B cell (primary cell): Measurements from ENCODE around the gene THRA.

Experiments
- EZH2 ChIP-seq: IDR thresholded peaks from 2 replicates; pipeline ENCODE4 v1.6.1; 2012; ENCODE audit warnings: borderline replicate concordance, low read depth, mild to moderate bottlenecking, moderate library complexity, low read length; ENCODE audit not compliant: insufficient read depth, poor library complexity, severe bottlenecking
- TF ChIP-seq, protein P1 (sequence below): fragments of 200-600 bp; IDR thresholded peaks from one replicate; pipeline ENCODE4 v1.8.0; 2022; ENCODE audit warnings: antibody characterized with exemption, mild to moderate bottlenecking

DNA sequence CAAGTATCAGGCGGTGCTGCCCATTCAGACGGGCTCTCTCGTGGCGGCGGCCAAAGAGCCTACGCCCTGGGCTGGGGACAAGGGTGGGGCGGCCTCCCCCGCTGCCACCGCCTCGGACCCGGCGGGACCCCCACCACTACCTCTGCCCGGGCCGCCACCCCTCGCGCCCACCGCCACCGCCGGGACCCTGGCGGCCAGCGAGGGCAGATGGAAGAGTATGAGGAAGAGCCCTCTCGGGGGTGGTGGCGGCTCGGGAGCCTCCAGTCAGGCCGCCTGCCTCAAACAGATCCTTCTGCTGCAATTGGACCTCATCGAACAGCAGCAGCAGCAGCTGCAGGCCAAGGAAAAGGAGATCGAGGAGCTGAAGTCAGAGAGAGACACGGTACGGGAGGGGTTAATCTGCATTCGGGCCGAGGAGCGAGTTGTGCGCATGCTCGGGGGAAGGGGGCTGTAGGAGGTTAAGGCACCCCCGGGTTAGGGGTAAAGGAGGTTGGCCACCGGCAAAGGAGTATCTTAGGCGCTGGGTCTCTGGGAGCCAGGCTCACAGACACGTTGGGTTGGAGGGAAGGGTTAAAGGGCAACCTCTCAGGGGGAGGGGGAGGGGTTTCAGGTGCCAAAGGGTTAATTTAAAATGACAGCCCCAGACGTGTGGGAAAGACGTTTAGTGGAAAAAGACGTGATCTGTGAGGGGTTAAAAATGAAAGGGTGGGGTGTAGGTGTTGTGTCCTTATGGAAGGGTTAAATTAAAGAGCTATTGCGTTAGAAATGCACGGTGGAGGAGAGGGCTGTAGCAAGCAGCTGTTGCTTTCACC lies 60.4 kb downstream of the THRA start:
- TF ChIP-seq, protein P1, sequence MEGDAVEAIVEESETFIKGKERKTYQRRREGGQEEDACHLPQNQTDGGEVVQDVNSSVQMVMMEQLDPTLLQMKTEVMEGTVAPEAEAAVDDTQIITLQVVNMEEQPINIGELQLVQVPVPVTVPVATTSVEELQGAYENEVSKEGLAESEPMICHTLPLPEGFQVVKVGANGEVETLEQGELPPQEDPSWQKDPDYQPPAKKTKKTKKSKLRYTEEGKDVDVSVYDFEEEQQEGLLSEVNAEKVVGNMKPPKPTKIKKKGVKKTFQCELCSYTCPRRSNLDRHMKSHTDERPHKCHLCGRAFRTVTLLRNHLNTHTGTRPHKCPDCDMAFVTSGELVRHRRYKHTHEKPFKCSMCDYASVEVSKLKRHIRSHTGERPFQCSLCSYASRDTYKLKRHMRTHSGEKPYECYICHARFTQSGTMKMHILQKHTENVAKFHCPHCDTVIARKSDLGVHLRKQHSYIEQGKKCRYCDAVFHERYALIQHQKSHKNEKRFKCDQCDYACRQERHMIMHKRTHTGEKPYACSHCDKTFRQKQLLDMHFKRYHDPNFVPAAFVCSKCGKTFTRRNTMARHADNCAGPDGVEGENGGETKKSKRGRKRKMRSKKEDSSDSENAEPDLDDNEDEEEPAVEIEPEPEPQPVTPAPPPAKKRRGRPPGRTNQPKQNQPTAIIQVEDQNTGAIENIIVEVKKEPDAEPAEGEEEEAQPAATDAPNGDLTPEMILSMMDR: no peak
- TF ChIP-seq EZH2: no peak
